GM18517 (cell line): ENCODE measurements around the gene CDH15.
"Not testable (repeated sequence)": the region's sequence is repeated elsewhere in the genome, so short reads cannot be mapped to it uniquely, and the experiment has no call there.

Experiments used
- ATAC-seq: cut with Tn5 transposase; IDR thresholded peaks from one replicate; pipeline ENCODE4 v1.9.1; 2021; ENCODE audit warnings: mild to moderate bottlenecking, moderate library complexity; ENCODE audit not compliant: unreplicated experiment

The CDH15 gene

DNA sequence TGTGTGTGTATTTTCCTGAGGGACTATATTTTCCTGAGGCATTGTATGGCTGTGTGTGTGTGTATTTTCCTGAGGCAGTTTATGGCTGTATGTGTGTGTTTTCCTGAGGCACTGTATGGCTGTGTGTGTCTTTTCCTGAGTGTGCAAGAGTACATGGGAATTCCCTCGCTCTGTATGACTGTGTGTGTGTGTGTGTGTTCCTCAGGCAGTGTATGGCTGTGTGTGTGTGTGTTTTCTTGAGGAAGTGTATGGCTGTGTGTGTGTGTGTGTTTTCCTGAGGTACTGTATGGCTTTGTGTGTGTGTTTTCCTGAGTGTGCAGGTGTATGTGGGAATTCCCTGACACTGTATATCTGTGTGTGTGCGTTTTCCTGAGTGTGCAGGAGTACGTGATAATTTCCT, 50.1 kb downstream of the CDH15 start:
- no peak for ATAC-seq

DNA sequence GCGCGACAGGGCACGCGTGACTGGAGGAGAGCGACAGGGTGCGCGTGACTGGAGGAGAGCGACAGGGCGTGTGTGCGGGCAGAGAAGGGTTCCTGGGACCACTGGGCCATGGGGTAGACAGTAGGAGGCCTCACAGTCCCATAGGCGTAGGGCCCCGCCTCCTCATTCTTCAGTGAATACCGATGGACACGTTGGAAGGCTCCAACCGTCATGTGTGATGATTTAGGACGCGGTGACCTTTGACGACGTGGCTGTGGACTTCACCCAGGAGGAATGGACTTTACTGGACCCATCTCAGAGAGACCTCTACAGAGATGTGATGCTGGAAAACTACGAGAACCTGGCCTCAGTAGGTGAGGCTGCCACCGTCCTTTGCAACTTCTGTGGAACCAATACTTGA, 51.4 kb downstream of the CDH15 start:
- no peak for ATAC-seq

DNA sequence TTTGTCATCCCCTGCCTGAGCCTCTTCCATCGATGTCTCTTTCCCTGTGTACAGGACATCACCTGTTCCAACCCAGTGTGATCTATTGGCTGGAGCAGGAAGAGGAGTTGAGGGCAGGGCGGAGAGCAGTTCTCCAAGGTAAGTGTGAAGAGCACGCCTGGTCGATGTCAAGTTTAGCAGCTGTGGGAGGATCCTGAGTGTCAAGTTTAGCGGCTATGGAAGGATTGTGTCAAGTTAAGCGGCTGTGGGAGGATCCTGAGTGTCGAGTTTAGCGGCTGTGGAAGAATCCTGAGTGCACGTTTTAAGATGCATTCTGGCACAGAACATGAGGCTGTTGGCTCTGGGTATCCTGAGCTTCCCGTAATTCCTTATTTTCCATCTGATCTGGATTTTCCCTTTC, 53.1 kb downstream of the CDH15 start:
- ATAC-seq: no peak

DNA sequence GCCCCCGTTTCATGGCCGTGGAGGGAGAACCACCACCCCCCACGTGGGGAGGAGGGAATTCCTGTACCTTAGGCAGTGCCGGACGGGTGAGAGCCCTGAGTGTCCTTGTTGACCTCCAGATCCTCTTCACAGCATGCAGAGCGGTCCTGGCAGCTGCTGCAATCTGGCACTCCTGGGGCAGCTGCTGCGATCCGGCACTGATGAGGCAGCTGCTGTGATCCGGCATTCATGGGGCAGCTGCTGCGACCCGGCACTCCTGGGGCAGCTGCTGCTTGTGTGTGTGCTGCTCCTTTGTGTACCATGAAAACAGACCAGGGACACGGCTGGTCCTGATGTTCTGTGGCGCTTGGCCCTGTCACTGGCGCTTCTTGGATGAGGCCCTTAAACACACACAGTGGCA, 58.7 kb downstream of the CDH15 start:
- no peak for ATAC-seq

DNA sequence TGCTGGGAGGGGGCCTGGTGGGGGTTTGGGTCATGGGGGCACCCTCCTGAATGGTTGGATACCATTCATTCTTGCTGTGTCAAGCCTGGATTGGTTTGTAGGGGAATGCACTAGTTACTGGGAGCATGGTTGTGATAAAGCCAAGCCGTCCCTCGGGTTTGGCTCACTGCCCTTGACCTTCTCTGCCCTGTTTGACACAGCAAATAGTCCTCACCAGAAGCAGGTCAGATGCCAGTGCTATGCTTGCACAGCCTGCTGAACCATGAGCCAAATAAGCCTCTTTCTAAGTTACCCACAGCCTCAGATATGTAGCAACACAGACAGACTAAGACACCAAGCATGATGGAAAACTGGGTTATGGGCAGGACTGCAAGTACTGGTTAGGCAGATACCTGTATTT, 60.6 kb downstream of the CDH15 start:
- ATAC-seq: no peak

DNA sequence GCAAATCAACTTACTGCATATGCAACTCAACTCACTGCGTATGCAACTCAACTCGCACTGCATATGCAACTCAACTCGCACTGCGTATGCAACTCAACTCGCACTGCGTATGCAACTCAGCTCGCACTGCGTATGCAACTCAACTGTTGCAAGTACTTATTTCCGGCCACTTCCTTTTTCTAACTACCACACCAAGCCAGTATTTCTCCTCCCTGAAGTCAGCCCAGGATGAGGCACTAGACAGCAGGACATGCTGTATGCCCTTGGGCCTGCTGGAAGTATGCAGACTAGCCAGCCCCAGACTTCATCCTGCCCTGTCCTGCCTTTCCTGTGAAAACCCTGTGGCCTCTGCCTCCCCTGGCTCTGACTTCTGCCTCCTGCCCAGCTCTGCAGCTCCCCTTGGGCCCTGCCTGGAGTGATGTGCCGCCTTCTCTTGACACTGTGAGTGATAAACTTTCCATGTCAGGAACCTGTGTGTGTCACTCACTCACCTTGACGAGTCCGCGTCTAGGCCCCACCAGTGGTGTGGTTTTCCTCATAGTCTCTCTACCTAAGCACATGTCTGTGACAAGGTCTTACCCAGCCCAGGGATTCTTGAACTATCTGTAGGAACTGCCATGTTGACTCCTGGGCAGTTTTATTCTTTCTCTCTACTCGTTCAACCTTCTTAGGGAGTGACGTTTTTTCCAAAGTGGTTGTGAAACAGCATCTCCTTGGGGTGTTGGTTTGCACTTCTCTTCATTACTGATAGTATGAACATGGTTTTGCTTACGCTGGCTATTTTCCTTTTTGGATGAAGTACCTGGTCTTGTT, 62.3 kb downstream of the CDH15 start:
- no peak for ATAC-seq

DNA sequence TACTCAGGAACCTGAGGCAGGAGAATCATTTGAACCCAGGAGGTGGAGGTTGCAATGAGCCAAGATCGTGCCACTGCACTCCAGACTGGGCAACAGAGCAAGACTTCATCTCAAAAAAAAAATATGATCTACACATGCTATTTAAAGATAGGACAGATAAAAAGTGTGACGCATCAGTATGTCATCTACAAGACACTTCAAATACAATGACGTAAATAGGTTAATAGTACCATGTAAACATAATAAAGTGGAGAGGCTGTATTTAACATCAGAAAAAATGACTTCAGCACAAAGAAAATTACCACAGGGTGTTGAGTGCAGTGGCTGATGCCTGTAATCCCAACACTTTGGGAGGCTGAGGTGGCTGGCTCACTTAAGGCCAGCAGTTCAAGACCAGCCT, 66.2 kb downstream of the CDH15 start:
- no peak for ATAC-seq

DNA sequence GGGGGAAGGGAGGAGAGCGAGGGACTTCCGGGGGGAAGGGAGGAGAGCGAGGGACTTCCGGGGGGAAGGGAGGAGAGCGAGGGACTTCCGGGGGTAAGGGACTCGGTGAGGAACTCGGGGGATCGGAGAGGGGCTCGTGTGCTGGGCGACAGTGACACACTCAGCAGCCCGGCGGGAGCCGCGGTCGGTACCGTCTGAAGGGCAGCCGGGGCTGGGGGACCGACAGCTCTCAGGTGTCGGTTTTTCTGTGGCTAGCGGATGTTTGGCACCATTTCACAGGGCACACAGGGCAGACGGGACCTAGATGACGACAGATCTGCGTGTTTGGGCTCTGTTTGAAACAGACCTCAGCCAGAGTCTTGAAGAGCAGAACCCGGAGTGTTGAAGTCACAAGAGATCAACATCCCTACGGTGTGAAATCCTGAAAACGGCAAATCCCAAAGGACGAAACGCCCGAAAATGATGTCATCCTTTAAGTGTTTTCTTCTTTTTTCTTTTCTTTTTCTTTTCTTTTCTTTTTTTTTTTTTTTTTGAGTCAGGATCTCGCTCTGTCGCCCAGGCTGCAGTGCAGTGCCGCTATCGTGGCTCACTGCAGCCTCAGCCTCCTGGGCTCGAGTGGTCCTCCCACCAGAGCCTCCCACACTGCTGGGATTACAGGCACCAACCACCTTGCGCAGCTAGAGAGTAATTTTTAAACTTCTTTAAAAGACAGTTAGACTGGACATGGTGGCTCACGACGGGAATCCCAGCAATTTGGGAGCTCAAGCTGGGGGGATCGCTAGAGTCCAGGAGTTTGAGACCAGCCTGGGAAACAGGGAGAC, 69.8 kb downstream of the CDH15 start:
- ATAC-seq: peak; percentile 56

DNA sequence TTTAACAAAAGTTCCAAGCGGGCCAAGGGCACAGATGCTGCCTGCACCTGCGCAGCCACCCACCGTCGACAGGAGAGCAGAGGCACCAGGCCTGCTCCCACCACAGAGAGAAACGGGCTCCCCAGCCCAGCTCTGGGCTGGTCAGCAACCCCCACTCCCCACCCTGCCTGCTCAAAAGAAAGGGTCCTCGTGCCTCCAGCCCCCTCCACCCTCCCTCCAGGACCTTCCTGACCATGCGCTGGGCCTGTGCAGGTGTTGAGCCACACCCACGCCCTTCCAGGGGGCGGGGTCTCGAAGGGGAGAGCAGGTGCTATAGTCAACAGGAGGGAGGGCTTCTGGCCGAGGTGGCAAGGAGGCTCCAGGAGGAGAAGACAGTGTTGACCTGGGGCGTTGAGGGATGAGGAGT, 71.2 kb downstream of the CDH15 start:
- ATAC-seq: no peak

DNA sequence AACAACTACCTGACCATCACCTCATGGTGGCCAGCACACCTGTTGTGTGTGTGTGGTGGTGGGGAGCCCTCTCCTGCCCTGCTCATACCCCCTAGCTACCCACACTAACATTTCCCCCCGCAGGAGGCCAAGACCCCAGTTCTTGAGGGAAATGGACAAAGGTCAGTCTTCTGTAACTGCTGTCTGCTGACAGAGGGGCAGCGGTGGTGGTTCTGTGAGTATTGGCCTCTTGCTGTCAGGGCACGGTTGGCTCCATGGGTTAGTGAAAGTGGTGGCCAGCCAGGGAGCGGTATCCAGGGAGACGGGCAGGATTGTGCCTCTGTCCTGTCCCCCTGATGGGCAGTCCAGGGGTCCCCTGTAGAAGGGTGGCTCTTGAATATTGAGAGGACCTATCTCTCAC, 72.1 kb downstream of the CDH15 start:
- no peak for ATAC-seq

DNA sequence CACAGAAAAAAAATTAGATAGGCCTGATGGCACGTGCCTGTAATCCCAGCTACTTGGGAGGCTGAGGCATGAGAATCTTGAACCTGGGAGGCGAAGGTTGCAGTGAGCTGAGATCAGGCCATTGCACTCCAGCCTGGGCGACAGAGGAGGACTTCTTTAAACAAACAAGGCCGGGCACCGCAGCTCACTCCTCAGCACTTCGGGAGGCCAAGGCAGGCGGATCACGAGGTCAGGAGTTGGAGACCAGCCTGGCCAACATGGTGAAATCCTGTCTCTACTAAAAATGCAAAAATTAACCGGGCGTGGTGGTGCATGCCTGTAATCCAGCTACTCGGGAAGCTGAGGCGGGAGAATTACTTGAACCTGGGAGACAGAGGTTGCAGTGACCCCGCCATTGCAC, 72.7 kb downstream of the CDH15 start:
- not testable (repeated sequence) for ATAC-seq

DNA sequence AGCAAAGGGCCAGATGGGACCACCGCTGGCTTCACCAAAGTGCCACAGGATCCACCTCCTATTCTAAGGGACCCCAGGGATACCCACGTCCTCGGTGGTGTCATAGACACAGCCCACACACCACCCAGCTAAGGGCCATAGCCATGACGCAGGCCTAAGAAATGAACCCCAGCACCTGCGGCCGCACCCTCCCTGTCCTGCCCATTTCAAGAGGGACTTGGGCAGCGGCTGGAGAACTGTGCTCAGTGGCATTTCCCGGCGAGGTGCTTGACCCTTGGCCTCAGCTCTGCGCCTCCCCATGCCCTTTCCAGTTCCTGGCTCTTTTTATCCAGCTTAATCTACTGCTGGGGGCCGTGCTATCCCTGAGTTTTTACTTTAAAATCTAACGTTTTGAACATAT, 73.2 kb downstream of the CDH15 start:
- no peak for ATAC-seq
